ENCODE data around the gene IL22RA1.

GRCh38 chr1:24119489-24119858 is 23.5 kb downstream of the IL22RA1 start:
- TF ChIP-seq EZH2 (IDR thresholded peaks at IDR 0.05; ENCODE audit: insufficient read depth, poor library complexity, severe bottlenecking) (no peak), EZH2phosphoT487 (IDR thresholded peaks at IDR 0.05; ENCODE audit: insufficient read depth, low read depth) (no peak)
